NCI-H748 (cell line): Measurements from ENCODE around the gene AXL.
"Not testable (repeated sequence)": the region's sequence is repeated elsewhere in the genome, so short reads cannot be mapped to it uniquely, and the experiment has no call there.

Source experiments
- DNase-seq: peaks from one replicate; lab custom pipeline; 2025; ENCODE audit not compliant: unreplicated experiment; lab: John Stamatoyannopoulos, UW

Gene AXL

GRCh38 chr19:41218615-41219507 lies at the start of gene AXL:
Gene AXL, plus strand, starts transcription at chr19:41219223. Its CDS starts 170 bp downstream, at chr19:41219393.
- DNase-seq: no peak

- no peak for DNase-seq
These were observed 46.5 kb upstream of the AXL start for GRCh38 chr19:41172297-41173164.

DNA sequence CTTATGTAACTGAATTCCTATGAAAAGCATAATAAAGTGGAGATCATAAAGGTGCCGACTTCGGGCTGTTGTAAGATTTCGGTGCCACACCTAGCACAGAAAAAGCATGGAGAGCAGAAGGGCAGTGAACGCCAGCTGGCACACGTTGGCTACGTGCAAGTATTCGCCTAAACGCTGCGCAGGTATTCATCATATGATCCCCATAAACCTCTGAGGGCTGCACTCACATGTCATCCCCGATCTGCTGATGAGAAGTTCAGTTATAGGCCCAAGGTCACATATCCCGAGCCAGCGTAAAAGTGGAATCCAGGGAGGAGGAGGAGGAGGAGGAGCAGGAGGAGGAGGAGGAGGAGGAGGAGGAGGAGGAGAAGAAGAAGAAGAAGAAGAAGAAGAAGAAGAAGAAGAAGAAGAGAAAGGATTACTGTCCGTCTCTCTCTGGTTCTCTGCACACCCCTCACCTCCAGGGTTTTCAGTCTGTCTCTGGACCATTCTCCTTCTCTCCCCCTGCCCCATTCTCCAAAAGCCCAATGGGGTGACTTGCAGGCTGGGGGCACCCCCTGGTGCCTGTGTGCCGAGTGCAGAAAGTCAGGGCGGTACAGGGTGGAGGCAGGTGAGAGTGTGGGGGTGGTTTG lies 44.6 kb upstream of the AXL start:
- no peak for DNase-seq

- no peak for DNase-seq
These were observed 42.9 kb upstream of the AXL start for GRCh38 chr19:41175801-41176777.

DNA sequence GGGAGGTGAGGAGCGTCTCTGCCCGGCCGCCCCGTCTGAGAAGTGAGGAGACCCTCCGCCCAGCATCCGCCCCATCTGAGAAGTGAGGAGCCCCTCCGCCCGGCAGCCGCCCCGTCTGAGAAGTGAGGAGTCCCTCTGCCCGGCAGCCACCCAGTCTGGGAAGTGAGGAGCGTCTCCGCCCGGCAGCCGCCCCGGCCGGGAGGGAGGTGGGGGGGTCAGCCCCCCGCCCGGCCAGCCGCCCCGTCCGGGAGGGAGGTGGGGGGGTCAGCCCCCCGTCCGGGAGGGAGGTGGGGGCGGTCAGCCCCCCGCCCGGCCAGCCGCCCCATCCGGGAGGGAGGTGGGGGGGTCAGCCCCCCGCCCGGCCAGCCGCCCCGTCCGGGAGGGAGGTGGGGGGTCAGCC lies 38.9 kb upstream of the AXL start:
- DNase-seq: not testable (repeated sequence)

DNA sequence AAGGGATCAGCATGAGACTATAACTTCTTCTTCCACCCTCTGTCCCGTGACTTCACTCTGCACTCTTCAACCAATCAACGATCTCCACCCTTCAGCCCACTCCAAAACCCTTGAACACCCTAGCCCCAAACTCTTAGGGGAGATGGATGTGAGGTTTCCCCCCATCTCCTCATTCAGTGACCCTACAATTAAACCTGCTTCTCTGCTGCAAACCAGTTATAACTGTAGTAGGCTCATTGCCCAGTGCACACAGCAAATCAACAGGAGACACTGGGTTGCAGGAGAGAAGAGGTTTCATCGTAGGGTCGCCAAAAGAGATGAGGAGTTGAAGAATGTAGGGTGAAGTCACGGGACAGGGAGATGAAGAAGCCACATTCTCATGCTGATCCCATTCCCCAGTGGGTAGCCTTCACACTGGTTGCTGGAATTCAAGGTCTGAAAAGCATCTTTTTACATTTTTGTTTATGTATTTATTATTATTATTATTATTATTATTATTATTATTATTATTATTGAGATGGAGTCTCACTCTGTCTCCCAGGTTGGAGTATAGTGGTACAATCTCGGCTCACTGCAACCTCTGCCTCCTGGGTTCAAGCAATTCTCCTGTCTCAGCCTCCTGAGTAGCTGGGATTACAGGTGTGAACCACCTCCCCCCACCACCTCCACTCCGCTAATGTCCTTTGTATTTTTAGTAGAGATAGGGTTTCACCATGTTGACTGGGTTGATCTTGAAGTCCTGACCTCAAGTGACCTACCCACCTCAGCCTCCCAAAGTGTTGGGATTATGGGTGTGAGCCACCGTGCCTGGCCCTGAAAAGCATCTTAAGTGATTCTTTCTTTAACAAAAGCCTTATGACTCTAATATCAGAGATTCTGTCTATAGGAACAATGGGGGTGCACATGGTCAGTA lies 31.8 kb upstream of the AXL start:
- DNase-seq: no peak

- no peak for DNase-seq
These were observed 31.1 kb upstream of the AXL start for GRCh38 chr19:41187884-41188279.

- no peak for DNase-seq
These were observed 29.5 kb upstream of the AXL start for GRCh38 chr19:41189425-41190065.

DNA sequence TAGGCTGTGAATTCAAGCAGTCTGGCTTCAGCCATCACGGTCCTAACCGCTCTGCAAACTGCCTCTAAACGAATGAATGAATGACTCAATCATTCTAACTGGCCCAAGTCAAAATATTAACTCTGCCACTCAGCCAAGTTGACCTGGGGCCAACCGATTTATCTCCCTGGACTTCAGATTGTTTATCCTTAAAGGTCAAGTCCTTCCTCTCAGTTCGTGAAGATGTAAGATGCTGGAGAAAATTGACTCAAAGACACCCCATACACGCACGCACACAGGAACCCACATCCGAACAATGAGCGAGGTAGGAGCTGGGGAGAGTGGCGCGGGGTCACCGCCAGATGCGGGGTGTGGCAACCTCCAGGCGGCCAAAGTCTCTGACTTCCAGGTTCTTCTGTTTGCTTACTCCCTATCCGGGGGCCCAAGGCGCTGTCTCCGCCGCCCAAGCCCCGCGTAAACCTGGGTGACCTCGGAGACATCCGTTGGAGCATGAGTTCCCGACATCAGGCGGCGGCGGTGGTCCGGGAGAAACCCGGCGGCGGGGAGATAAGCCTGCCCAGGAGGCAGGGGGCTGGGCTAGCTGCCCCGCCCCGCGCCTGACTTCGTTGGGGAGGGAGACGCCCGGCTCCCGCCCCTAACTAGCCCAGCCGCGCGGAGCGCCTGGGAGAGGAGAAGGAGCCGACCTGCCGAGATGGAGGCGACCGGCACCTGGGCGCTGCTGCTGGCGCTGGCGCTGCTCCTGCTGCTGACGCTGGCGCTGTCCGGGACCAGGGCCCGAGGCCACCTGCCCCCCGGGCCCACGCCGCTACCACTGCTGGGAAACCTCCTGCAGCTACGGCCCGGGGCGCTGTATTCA lies 26.2 kb upstream of the AXL start, which contains the start of gene CYP2S1:
CYP2S1 (plus strand) TSS at position 646 of the 856 bp plus-strand sequence; CDS start at position 692, 46 bp downstream.
- DNase-seq: peak; percentile 30

GRCh38 chr19:41193430-41194156 lies 25.4 kb upstream of the AXL start:
- DNase-seq: no peak

DNA sequence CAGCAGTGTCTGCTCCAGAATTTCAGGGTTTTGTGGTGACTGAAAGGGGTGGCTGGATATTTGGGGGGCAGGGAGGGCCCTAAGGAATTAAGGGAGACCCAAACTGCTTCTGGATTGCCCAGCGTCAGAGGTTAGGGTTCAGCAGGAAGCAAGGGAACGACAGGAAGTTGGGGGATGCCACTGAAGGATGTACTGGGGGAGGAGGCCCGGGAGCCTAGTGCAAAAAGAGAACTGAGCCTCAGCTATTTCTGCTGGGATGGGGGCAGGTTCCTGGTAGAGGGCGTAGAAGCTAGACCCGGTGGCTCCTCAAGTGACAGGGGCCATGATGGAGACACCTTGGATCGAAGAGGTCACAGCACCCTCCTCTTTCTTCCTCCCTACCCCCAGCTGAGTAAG lies 24.9 kb upstream of the AXL start:
- no peak for DNase-seq

GRCh38 chr19:41195675-41196497 lies 23.1 kb upstream of the AXL start:
- no peak for DNase-seq

DNA sequence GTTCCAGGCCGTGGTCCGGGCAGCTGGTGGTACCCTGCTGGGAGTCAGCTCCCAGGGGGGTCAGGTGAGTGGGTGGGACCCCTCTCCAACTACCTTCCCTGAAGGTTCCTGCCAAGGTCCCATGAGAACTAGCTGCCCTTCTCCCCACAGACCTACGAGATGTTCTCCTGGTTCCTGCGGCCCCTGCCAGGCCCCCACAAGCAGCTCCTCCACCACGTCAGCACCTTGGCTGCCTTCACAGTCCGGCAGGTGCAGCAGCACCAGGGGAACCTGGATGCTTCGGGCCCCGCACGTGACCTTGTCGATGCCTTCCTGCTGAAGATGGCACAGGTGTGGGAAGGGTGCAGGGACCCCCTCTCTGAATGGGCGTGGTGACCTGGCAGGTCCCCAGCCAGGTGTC lies 20.5 kb upstream of the AXL start:
- no peak for DNase-seq

- no peak for DNase-seq
These were observed 15.7 kb upstream of the AXL start for GRCh38 chr19:41203371-41203770.

DNA sequence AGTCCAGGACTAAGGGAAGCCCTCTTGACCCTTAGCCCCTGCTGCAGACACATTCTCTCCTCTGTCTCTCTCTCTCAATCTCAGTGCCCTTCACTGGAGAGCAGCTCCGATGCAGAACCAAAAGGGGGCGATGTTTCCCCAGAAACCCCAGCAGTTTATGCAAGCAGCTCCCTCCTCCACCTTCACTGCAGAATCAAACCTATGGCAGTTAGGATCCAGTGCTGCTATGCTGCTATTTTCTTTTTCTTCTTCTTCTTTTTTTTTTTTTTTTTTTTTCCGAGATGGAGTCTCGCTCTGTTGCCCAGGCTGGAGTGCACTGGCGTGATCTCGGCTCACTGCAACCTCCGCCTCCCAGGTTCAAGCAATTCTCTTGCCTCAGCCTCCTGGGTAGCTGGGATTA lies 14.7 kb upstream of the AXL start:
- DNase-seq: peak; percentile 76

DNA sequence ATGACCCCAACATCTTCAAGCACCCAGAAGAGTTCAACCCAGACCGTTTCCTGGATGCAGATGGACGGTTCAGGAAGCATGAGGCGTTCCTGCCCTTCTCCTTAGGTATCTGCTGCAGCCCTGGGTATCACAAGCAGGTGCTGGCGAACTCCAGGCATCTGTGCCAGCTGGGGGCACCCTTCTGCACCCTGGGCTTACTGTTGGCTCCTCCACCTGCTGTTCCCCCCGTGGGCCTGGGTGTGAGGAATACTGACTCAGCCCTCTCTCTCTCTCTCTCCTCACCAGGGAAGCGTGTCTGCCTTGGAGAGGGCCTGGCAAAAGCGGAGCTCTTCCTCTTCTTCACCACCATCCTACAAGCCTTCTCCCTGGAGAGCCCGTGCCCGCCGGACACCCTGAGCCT lies 13.0 kb upstream of the AXL start:
- DNase-seq: no peak
